Measurements from ENCODE around the gene ZNF165. TPM values are rescaled to one million over a fixed set of nuclear protein-coding genes. Genes with fewer than 3 reads are reported as not detected.

The ZNF165 gene
- total and polyA plus RNA-seq, 2 of the 13 experiments (the other 11 are each of a cell fraction or from before 2014, with no cell fraction given): 0.58 to 8.6 TPM

- no peak overlapping the region for H3K4me3 ChIP-seq (replicated peaks in 1 of 3; ENCODE audit: insufficient read depth in 1 of 3, low read depth in 2 of 3, low read length in 3 of 3)
- no TSS peak for BruUV-seq (replicated peaks)
- H3K27me3 ChIP-seq (ENCODE audit: control insufficient read depth in 1 of 2, insufficient read depth in 2 of 2, low read length in 2 of 2): no peaks in the 10 kb centered on the region
- H3K36me3 ChIP-seq (replicated peaks in 1 of 2; ENCODE audit: control insufficient read depth in 1 of 2, insufficient read depth in 2 of 2, low read length in 2 of 2): peaks cover 2 to 19% of the 10 kb centered on the region in 2 experiments
- H3K4me1 ChIP-seq (ENCODE audit: insufficient read depth, low read length): peaks cover 7% of the 10 kb centered on the region
- H3K79me2 ChIP-seq (ENCODE audit: insufficient read depth, low read length): no peaks in the 10 kb centered on the region
- intact Hi-C loops (cut with micrococcal nuclease; ENCODE audit: unreplicated experiment) (no loop called here), in situ Hi-C loops (cut with HindIII; ENCODE audit: extremely low pct_ligation_motif_present, low pct_unique_long_range_greater_than_20kb) (no loop called here)
- no peak overlapping the region for H2AFZ ChIP-seq (ENCODE audit: low read length)
- no peak for ATAC-seq
- POLR2A ChIA-PET: interaction anchor here (2.1 kb wide), 1 partner anchor 14 kb away, joined by 6 read pairs; no protein-coding TSS in a partner anchor
- H3K27ac ChIP-seq (ENCODE audit: extremely low read length, insufficient read depth, low read length): no peak overlapping the region
- H3K4me2 ChIP-seq (ENCODE audit: low read depth, low read length): no peak overlapping the region
- no peaks in the 10 kb centered on the region for H3K9me3 ChIP-seq (ENCODE audit: low read length)
- CTCF ChIA-PET (ENCODE audit: low intra/inter-chr PET ratio, low total read pairs): no interaction called here
- H3K9ac ChIP-seq (ENCODE audit: insufficient read depth, low read depth, low read length): no peak overlapping the region
- H4K20me1 ChIP-seq (ENCODE audit: insufficient read depth, low read length): no peaks in the 10 kb centered on the region
- FAIRE-seq: no peak
- WGBS (ENCODE audit: low lambda C conversion rate): 84% methylated on average over 1 of the region's 1 CpG
- DNase-seq (ENCODE audit: low spot score): no peak
- TF ChIP-seq ZNF160 (CRISPR knock-in tag; IDR thresholded peaks at IDR 0.05) (no peak), HNRNPK (IDR thresholded peaks at IDR 0.05; ENCODE audit: low read depth, low read length, poor library complexity, severe bottlenecking) (peak; percentile 40), PITX1 (CRISPR knock-in tag; IDR thresholded peaks at IDR 0.05) (no peak)
These were observed 37.8 kb downstream of the ZNF165 start for GRCh38 chr6:28118217-28118616.

- in situ Hi-C loops (cut with HindIII; ENCODE audit: extremely low pct_ligation_motif_present, low pct_unique_long_range_greater_than_20kb): no loop called here
- BruUV-seq (replicated peaks): no TSS peak
- CTCF ChIA-PET (ENCODE audit: low intra/inter-chr PET ratio, low total read pairs): no interaction called here
- TF ChIP-seq SMARCE1 (IDR thresholded peaks at IDR 0.05; ENCODE audit: borderline replicate concordance): no peak
- TF ChIP-seq ZSCAN21 (CRISPR knock-in tag; IDR thresholded peaks at IDR 0.05; ENCODE audit: borderline replicate concordance): no peak
- no peak for TF ChIP-seq NR2F1 (CRISPR knock-in tag; IDR thresholded peaks at IDR 0.05)
- no peak for TF ChIP-seq LRRFIP1 (CRISPR knock-in tag; conservative IDR thresholded peaks at IDR 0.05)
- TF ChIP-seq ZNF674 (CRISPR knock-in tag; IDR thresholded peaks at IDR 0.05; ENCODE audit: low read depth): no peak
- no peak for TF ChIP-seq ZHX1 (CRISPR knock-in tag; IDR thresholded peaks at IDR 0.05; ENCODE audit: low read depth)
- TF ChIP-seq TSC22D2 (CRISPR knock-in tag; IDR thresholded peaks at IDR 0.05; ENCODE audit: borderline replicate concordance): no peak
- no peak for TF ChIP-seq SIX4 (CRISPR knock-in tag; IDR thresholded peaks at IDR 0.05)
- no peak for TF ChIP-seq ZBTB38 (CRISPR knock-in tag; IDR thresholded peaks at IDR 0.05)
These were observed 41.5 kb downstream of the ZNF165 start for GRCh38 chr6:28121876-28122275.

More at GRCh38 chr6:28121876-28122275, 41.5 kb downstream of the ZNF165 start:
- intact Hi-C loops (cut with micrococcal nuclease; ENCODE audit: unreplicated experiment): no loop called here
- WGBS (ENCODE audit: low lambda C conversion rate): 85% methylated on average over 2 of the region's 2 CpGs
- no peaks in the 10 kb centered on the region for H3K9me3 ChIP-seq (ENCODE audit: low read length)
- no peak overlapping the region for H3K9ac ChIP-seq (ENCODE audit: insufficient read depth, low read depth, low read length)
- H2AFZ ChIP-seq (ENCODE audit: low read length): no peak overlapping the region
- H3K27me3 ChIP-seq (ENCODE audit: control insufficient read depth in 1 of 2, insufficient read depth in 2 of 2, low read length in 2 of 2): no peaks in the 10 kb centered on the region; a peak in 1 of 5 replicates
- H3K4me1 ChIP-seq (ENCODE audit: insufficient read depth, low read length): peaks cover 26% of the 10 kb centered on the region
- no peak overlapping the region for H3K27ac ChIP-seq (ENCODE audit: extremely low read length, insufficient read depth, low read length)
- H3K79me2 ChIP-seq (ENCODE audit: insufficient read depth, low read length): peaks cover 17% of the 10 kb centered on the region
- H3K4me2 ChIP-seq (ENCODE audit: low read depth, low read length): no peak overlapping the region
- FAIRE-seq (no peak), DNase-seq (ENCODE audit: low spot score) (no peak), ATAC-seq (no peak)
- H3K4me3 ChIP-seq (replicated peaks in 1 of 3; ENCODE audit: insufficient read depth in 1 of 3, low read depth in 2 of 3, low read length in 3 of 3): no peak overlapping the region
- no peaks in the 10 kb centered on the region for H4K20me1 ChIP-seq (ENCODE audit: insufficient read depth, low read length)
- POLR2A ChIA-PET: interaction anchor here (5.1 kb wide), 1 partner anchor 19 kb away, joined by 86 read pairs; the partner anchor contains the start of gene ZKSCAN8
- peaks cover 2 to 22% of the 10 kb centered on the region in 2 experiments; a peak in 4 of 5 replicates for H3K36me3 ChIP-seq (replicated peaks in 1 of 2; ENCODE audit: control insufficient read depth in 1 of 2, insufficient read depth in 2 of 2, low read length in 2 of 2)

All from HepG2 (cell line).